GM23338 (cell line): ENCODE measurements around the gene TAGLN. TPM values are rescaled to one million over a fixed set of nuclear protein-coding genes. Genes with fewer than 3 reads are reported as not detected.

Experiments
- ATAC-seq: fragments of 200-7000 bp; cut with Tn5 transposase; 3 replicates; pipeline ENCODE4 v1.9.1; 2020
- DNase-seq: peaks from one replicate; pipeline ENCODE4 v3.0.0-alpha.2; 2015; ENCODE audit warnings: low spot score
- H2AFZ ChIP-seq: fragments of 200-600 bp; sonication (generic); 2 replicates; pipeline ENCODE4 v1.8.0; 2016; ENCODE audit warnings: antibody characterized with exemption, mild to moderate bottlenecking, moderate library complexity
- H3F3A ChIP-seq: fragments of 200-600 bp; sonication (generic); replicated peaks from 2 replicates; pipeline ENCODE4 v1.8.0; 2017; ENCODE audit warnings: antibody characterized with exemption, mixed run types, low read depth
- H3K27ac ChIP-seq: fragments of 200-600 bp; sonication (generic); 2 replicates; pipeline ENCODE4 v1.6.1; 2016; ENCODE audit warnings: low read depth
- H3K27me3 ChIP-seq: fragments of 200-600 bp; sonication (generic); 2 replicates; pipeline ENCODE4 v1.8.0; 2016; ENCODE audit warnings: mild to moderate bottlenecking, mixed run types, moderate library complexity; ENCODE audit not compliant: insufficient read depth
- H3K36me3 ChIP-seq: fragments of 200-600 bp; sonication (generic); 2 replicates; pipeline ENCODE4 v1.8.0; 2016; ENCODE audit warnings: mild to moderate bottlenecking; ENCODE audit not compliant: insufficient read depth
- H3K4me1 ChIP-seq: fragments of 200-600 bp; sonication (generic); 2 replicates; pipeline ENCODE4 v1.8.0; 2016; ENCODE audit warnings: mild to moderate bottlenecking, moderate library complexity; ENCODE audit not compliant: insufficient read depth
- H3K4me2 ChIP-seq: fragments of 200-600 bp; sonication (generic); 2 replicates; pipeline ENCODE4 v1.7.1; 2017; ENCODE audit warnings: mixed run types
- H3K4me3 ChIP-seq: fragments of 200-600 bp; sonication (generic); 2 replicates; pipeline ENCODE4 v1.6.1; 2016; ENCODE audit warnings: mixed run types
- H3K79me2 ChIP-seq: fragments of 200-600 bp; sonication (generic); replicated peaks from 2 replicates; pipeline ENCODE4 v1.8.0; 2017; ENCODE audit warnings: mild to moderate bottlenecking; ENCODE audit not compliant: insufficient read depth
- H3K9me2 ChIP-seq: fragments of 200-600 bp; sonication (generic); 2 replicates; pipeline ENCODE4 v1.8.0; 2017; ENCODE audit not compliant: insufficient read depth
- H4K20me1 ChIP-seq: fragments of 200-600 bp; sonication (generic); replicated peaks from 2 replicates; pipeline ENCODE4 v1.8.0; 2017; ENCODE audit warnings: mild to moderate bottlenecking; ENCODE audit not compliant: insufficient read depth
- H3K27ac Mint-ChIP-seq: 2 replicates; pipeline ENCODE4 v1.8.0; 2020; ENCODE audit warnings: inconsistent platforms, mild to moderate bottlenecking, moderate library complexity, mixed read lengths
- H3K27me3 Mint-ChIP-seq: 3 replicates; pipeline ENCODE4 v1.8.0; 2022; ENCODE audit warnings: low read depth, mild to moderate bottlenecking, moderate library complexity, mixed read lengths, inconsistent platforms; ENCODE audit not compliant: insufficient read depth, poor library complexity
- H3K36me3 Mint-ChIP-seq: 3 replicates; pipeline ENCODE4 v1.8.0; 2021; ENCODE audit warnings: low read depth, mild to moderate bottlenecking, inconsistent platforms, moderate library complexity, mixed read lengths
- H3K4me1 Mint-ChIP-seq: 3 replicates; pipeline ENCODE4 v1.8.0; 2020; ENCODE audit warnings: mild to moderate bottlenecking, inconsistent platforms, mixed read lengths
- H3K4me3 Mint-ChIP-seq: 3 replicates; pipeline ENCODE4 v1.8.0; 2021; ENCODE audit warnings: moderate library complexity, mild to moderate bottlenecking, inconsistent platforms, mixed read lengths
- H3K9me3 Mint-ChIP-seq: 3 replicates; pipeline ENCODE4 v1.8.0; 2020; ENCODE audit warnings: moderate library complexity, mild to moderate bottlenecking, inconsistent platforms, mixed read lengths
- CREB1 ChIP-seq: fragments of 250-450 bp; sonication (Bioruptor Pico); IDR thresholded peaks from 2 replicates; pipeline ENCODE4 v1.5.0; 2020; ENCODE audit warnings: low read depth, mild to moderate bottlenecking, moderate library complexity
- CTCF ChIP-seq, 2 experiments: fragments of 200-600 bp in 1 of 2; sonication (generic) in 1 of 2; conservative IDR thresholded peaks; 2 replicates each; pipeline versions ENCODE4 v1.5.1 to v1.6.1; 2016 to 2017; ENCODE audit warnings: antibody characterized with exemption in 2 of 2, low read depth in 2 of 2, mild to moderate bottlenecking in 2 of 2, moderate library complexity in 1 of 2
- ETS1 ChIP-seq: IDR thresholded peaks from 2 replicates; pipeline ENCODE4 v1.6.1; 2016; ENCODE audit warnings: antibody characterized with exemption
- EZH2 ChIP-seq: fragments of 200-600 bp; sonication (generic); IDR thresholded peaks from one replicate; pipeline ENCODE4 v1.8.0; 2017; ENCODE audit warnings: antibody characterized with exemption, mild to moderate bottlenecking, low read depth; ENCODE audit not compliant: unreplicated experiment
- EZH2phosphoT487 ChIP-seq: fragments of 200-600 bp; sonication (generic); IDR thresholded peaks from one replicate; pipeline ENCODE4 v1.8.1; 2018; ENCODE audit warnings: antibody characterized with exemption; ENCODE audit not compliant: unreplicated experiment
- JUNB ChIP-seq: IDR thresholded peaks from one replicate; pipeline ENCODE4 v1.6.1; 2016; ENCODE audit warnings: antibody characterized with exemption; ENCODE audit not compliant: unreplicated experiment
- NANOG ChIP-seq: IDR thresholded peaks from 2 replicates; pipeline ENCODE4 v1.6.1; 2016; ENCODE audit warnings: antibody characterized with exemption, borderline replicate concordance
- POLR2AphosphoS5 ChIP-seq: IDR thresholded peaks from 2 replicates; pipeline ENCODE4 v1.6.1; 2016; ENCODE audit warnings: antibody characterized with exemption, low read depth
- REST ChIP-seq: IDR thresholded peaks from one replicate; pipeline ENCODE4 v1.6.1; 2018; ENCODE audit warnings: antibody characterized with exemption; ENCODE audit not compliant: unreplicated experiment
- STAT1 ChIP-seq: IDR thresholded peaks from one replicate; pipeline ENCODE4 v1.6.1; 2016; ENCODE audit warnings: antibody characterized with exemption; ENCODE audit not compliant: unreplicated experiment
- ZNF114 ChIP-seq: fragments of 250-450 bp; sonication (Bioruptor Pico); IDR thresholded peaks from 2 replicates; pipeline ENCODE4 v1.5.0; 2020; ENCODE audit warnings: mild to moderate bottlenecking, moderate library complexity
- ZNF331 ChIP-seq: fragments of 250-450 bp; sonication (Bioruptor Pico); IDR thresholded peaks from 2 replicates; pipeline ENCODE4 v1.5.0; 2020; ENCODE audit warnings: low read depth, mild to moderate bottlenecking, moderate library complexity
- ZNF462 ChIP-seq: fragments of 250-450 bp; sonication (Bioruptor Pico); IDR thresholded peaks from 2 replicates; pipeline ENCODE4 v1.5.0; 2020; ENCODE audit warnings: mild to moderate bottlenecking, moderate library complexity
- polyA plus RNA-seq: library from polyadenylated mRNA; unstranded; fragments of >200 nt; fragmentation: Nextera tagmentation; extraction: Ambion mirVana; gene quantifications from 2 replicates; pipeline ENCODE4 v1.2.1, GENCODE V29; 2016
- total RNA-seq: library from RNA; depleted of rRNA; stranded (reverse); fragments of >200 nt; shearing (Covaris generic); gene quantifications from 2 replicates; pipeline ENCODE4 v1.2.3, GENCODE V29; 2014

TAGLN gene
- total and polyA plus RNA-seq, 2 experiments from 2014 or later = 86.8 to 130 TPM

GRCh38 chr11:117229931-117230285, 30.7 kb downstream of the TAGLN start:
- no peak for ATAC-seq
- Histone ChIP-seq H3K79me2 (peaks cover 39% of the 10 kb centered on the region), H2AFZ (no peak overlapping the region), H3K27me3 (no peaks in the 10 kb centered on the region), H3K4me1 (peaks cover 7% of the 10 kb centered on the region), H3K9me2 (no peaks in the 10 kb centered on the region), H3K4me2 (no peak overlapping the region), H4K20me1 (peaks cover 7% of the 10 kb centered on the region; the same call in 1 of the 2 replicates), H3F3A (peaks cover 7% of the 10 kb centered on the region; the same call in 1 of the 2 replicates), H3K4me3 (no peak overlapping the region), H3K36me3 (no peaks in the 10 kb centered on the region), H3K27ac (no peak overlapping the region)
- Mint-ChIP-seq H3K4me3 (no peak overlapping the region), H3K27me3 (peaks cover 17% of the 10 kb centered on the region), H3K9me3 (no peaks in the 10 kb centered on the region), H3K4me1 (peaks cover 25% of the 10 kb centered on the region), H3K27ac (no peak overlapping the region), H3K36me3 (peaks cover 16% of the 10 kb centered on the region)
- TF ChIP-seq CTCF (conservative IDR thresholded peaks at IDR 0.05; ENCODE audit: low read depth in 2 of 2) (no peak), ZNF114 (no peak), REST (no peak), ZNF462 (no peak), EZH2 (no peak), CREB1 (CRISPR knock-in tag) (no peak), POLR2AphosphoS5 (no peak), ETS1 (no peak), STAT1 (no peak), JUNB (no peak), EZH2phosphoT487 (no peak), NANOG (no peak), ZNF331 (CRISPR knock-in tag) (no peak)
- no peak for DNase-seq
